Esophagus muscularis mucosa (tissue), 4 donors: ENCODE measurements around the gene CNTNAP2. TPM values are rescaled to one million over a fixed set of nuclear protein-coding genes. Genes with fewer than 3 reads are reported as not detected.

ENCODE experiments used
- DNase-seq: peaks from one replicate; pipeline ENCODE4 v3.0.0-alpha.2; 2017; ENCODE audit errors: extremely low spot score
- H3K27ac ChIP-seq, 4 donors: fragments of 200-600 bp; sonication (generic); replicated peaks in 1 of 4; 1 replicate in 3 of 4; 2 replicates in 1 of 4; pipeline ENCODE4 v1.5.1; 2016 to 2019; ENCODE audit warnings: mild to moderate bottlenecking in 1 of 4
- H3K27me3 ChIP-seq, 4 donors: fragments of 200-600 bp; sonication (generic); one replicate each; pipeline versions ENCODE4 v1.5.1 to v1.6.0; 2016 to 2019
- H3K36me3 ChIP-seq, 4 donors: fragments of 200-600 bp; sonication (generic); one replicate each; pipeline ENCODE4 v1.5.1; 2016 to 2019
- H3K4me1 ChIP-seq, 4 donors: fragments of 200-600 bp; sonication (generic); one replicate each; pipeline ENCODE4 v1.5.1; 2016 to 2019
- H3K4me3 ChIP-seq, 4 donors: fragments of 200-600 bp; sonication (generic); 1 replicate in 2 of 4; 2 replicates in 2 of 4; pipeline ENCODE4 v1.5.1; 2016 to 2019; ENCODE audit warnings: mild to moderate bottlenecking in 4 of 4, moderate library complexity in 1 of 4
- H3K9me3 ChIP-seq, 4 donors: fragments of 200-600 bp; sonication (generic); 1 replicate in 3 of 4; 2 replicates in 1 of 4; pipeline ENCODE4 v1.5.1; 2016 to 2019
- EP300 ChIP-seq: sonication (generic); formaldehyde crosslinking; IDR thresholded peaks from one replicate; pipeline ENCODE4 v1.6.1; 2017; ENCODE audit warnings: antibody characterized with exemption
- POLR2A ChIP-seq: fragments of 450-650 bp; IDR thresholded peaks from one replicate; pipeline ENCODE4 v1.6.1; 2017; ENCODE audit warnings: antibody characterized with exemption, moderate library complexity, mild to moderate bottlenecking, low read depth
- POLR2AphosphoS5 ChIP-seq, 2 donors: sonication (generic); formaldehyde crosslinking; IDR thresholded peaks; one replicate each; pipeline ENCODE4 v1.6.1; 2017; ENCODE audit warnings: antibody characterized with exemption in 2 of 2
- WGBS: methylation state at CpG from one replicate; pipeline ENCODE4 v1.1.5; 2018; 5-methylcytosine and 5-hydroxymethylcytosine counted together
- intact Hi-C: fragments of 100-400 bp; cut with DNase I; formaldehyde crosslinking; loops from one replicate; pipeline ENCODE4 v1.15.1; 2023
- total RNA-seq, 4 donors: library from RNA; depleted of rRNA; stranded (reverse); fragments of >200 nt; gene quantifications; one replicate each; pipeline versions ENCODE4 v1.1.0 to v1.2.1, GENCODE V29; 2016
- TF ChIP-seq, protein P1 (sequence below), 3 experiments: fragments of 200-600 bp in 2 of 3; fragments of 450-650 bp in 1 of 3; sonication (generic) in 2 of 3; IDR thresholded peaks; one replicate each; pipeline ENCODE4 v1.5.1; 2017 to 2019; ENCODE audit warnings: antibody characterized with exemption in 3 of 3, mild to moderate bottlenecking in 2 of 3, moderate library complexity in 1 of 3

The CNTNAP2 gene
- total RNA-seq, 4 donors from 2014 or later = 1.2 to 2.9 (median 1.9) TPM

DNA sequence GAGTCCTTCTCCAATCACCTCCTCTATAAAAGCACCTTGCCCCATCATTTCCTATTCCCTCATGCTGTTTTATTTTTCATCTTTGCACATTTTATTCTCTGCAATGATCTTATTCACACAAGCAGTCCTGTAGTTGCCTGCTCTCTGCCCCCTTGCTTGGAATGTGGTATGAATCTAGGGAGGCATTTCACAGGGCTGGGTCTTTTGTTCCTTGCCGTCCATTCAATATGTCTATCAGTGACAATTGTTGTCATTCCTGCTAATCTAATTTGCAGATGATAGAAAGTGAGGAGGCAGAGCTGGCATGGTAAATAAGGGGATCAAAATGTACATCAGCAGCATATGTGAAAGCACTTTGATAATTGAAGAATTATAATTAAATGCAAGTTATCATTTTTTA is 2227.8 kb downstream of the CNTNAP2 start:
- intact Hi-C loops = no loop called here
- Histone ChIP-seq H3K4me3 (no peak overlapping the region), H3K27ac (no peak overlapping the region), H3K27me3 (peaks cover 0 to 2% (median 0%) of the 10 kb centered on the region in 4 donors), H3K4me1 (peaks cover 2 to 10% (median 5%) of the 10 kb centered on the region in 4 donors), H3K36me3 (no peaks in the 10 kb centered on the region), H3K9me3 (no peaks in the 10 kb centered on the region)
- 55% methylated on average over 1 of the region's 1 CpG for WGBS
- TF ChIP-seq POLR2AphosphoS5 (IDR thresholded peaks at IDR 0.05) (no peak), POLR2A (no peak), EP300 (no peak)
- TF ChIP-seq, protein P1, sequence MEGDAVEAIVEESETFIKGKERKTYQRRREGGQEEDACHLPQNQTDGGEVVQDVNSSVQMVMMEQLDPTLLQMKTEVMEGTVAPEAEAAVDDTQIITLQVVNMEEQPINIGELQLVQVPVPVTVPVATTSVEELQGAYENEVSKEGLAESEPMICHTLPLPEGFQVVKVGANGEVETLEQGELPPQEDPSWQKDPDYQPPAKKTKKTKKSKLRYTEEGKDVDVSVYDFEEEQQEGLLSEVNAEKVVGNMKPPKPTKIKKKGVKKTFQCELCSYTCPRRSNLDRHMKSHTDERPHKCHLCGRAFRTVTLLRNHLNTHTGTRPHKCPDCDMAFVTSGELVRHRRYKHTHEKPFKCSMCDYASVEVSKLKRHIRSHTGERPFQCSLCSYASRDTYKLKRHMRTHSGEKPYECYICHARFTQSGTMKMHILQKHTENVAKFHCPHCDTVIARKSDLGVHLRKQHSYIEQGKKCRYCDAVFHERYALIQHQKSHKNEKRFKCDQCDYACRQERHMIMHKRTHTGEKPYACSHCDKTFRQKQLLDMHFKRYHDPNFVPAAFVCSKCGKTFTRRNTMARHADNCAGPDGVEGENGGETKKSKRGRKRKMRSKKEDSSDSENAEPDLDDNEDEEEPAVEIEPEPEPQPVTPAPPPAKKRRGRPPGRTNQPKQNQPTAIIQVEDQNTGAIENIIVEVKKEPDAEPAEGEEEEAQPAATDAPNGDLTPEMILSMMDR (IDR thresholded peaks at IDR 0.05) = no peak
- DNase-seq = no peak

GRCh38 chr7:148347981-148348380 is 2231.4 kb downstream of the CNTNAP2 start:
- no peaks in the 10 kb centered on the region for H3K9me3 ChIP-seq
- H3K36me3 ChIP-seq = no peaks in the 10 kb centered on the region
- H3K27ac ChIP-seq = no peak overlapping the region
- no peak for DNase-seq
- H3K4me1 ChIP-seq = no peaks in the 10 kb centered on the region
- intact Hi-C loops = no loop called here
- no peak overlapping the region for H3K4me3 ChIP-seq
- H3K27me3 ChIP-seq = no peaks in the 10 kb centered on the region
- TF ChIP-seq POLR2A (no peak), POLR2AphosphoS5 (IDR thresholded peaks at IDR 0.05) (no peak), EP300 (no peak)
- TF ChIP-seq, protein P1 (IDR thresholded peaks at IDR 0.05) = no peak
- WGBS = 59% methylated on average over 5 of the region's 5 CpGs

DNA sequence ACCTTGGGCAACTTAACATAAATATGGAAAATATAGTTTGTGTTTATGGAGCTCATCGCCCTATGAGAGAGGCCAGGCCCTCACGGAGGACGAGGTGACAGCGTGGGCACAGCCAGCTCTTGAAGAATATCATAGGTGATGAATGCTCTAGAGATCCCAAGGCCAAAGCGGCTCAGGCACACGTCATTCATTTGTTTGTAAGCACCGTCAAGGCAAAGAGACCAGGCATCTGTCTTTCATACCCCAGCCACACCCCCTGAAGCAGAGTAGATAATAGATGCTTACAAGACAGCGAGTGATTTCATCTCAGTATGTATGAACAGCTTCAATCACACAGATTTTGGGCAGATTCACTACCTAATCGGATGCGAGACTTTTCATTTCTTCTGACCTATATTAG is 2231.9 kb downstream of the CNTNAP2 start:
- Histone ChIP-seq H3K4me1 (no peaks in the 10 kb centered on the region), H3K27me3 (no peaks in the 10 kb centered on the region), H3K36me3 (no peaks in the 10 kb centered on the region), H3K4me3 (no peak overlapping the region), H3K9me3 (no peaks in the 10 kb centered on the region), H3K27ac (no peak overlapping the region)
- whole genome bisulfite sequencing = 82% methylated on average over 10 of the region's 10 CpGs
- TF ChIP-seq EP300 (no peak), POLR2AphosphoS5 (IDR thresholded peaks at IDR 0.05) (no peak), POLR2A (no peak)
- TF ChIP-seq, protein P1 (IDR thresholded peaks at IDR 0.05) = no peak
- no peak for DNase-seq
- intact Hi-C loops = no loop called here

DNA sequence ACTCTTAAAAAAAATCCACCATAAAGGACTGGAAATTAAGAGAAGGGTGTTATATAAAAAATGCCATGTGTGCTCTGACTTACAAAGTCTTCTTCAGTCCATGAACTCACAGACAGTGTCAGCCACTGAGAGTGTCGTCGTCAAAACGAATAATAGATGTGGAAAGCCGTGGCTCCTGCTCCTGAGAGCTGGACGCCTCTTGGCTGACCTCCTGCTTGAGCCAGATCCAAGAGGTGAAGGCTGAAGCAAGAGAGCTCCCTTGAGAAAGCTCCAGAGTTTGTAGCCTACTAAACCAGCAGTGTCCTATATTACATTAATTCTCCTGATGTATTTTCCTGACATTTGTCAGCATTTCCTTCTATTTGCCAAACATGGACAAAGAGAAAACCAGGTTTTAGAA is 2239.7 kb downstream of the CNTNAP2 start:
- intact Hi-C loops = no loop called here
- no peak overlapping the region for H3K4me3 ChIP-seq
- no peaks in the 10 kb centered on the region for H3K36me3 ChIP-seq
- H3K27ac ChIP-seq = peak overlapping the region in 2 of 4 donors; percentile 13 to 39
- H3K9me3 ChIP-seq = no peaks in the 10 kb centered on the region
- peaks cover 0 to 15% (median 11%) of the 10 kb centered on the region in 4 donors for H3K4me1 ChIP-seq
- WGBS = 7% methylated on average over 5 of the region's 5 CpGs
- no peaks in the 10 kb centered on the region for H3K27me3 ChIP-seq
- TF ChIP-seq, protein P1 (IDR thresholded peaks at IDR 0.05) = no peak
- TF ChIP-seq POLR2AphosphoS5 (IDR thresholded peaks at IDR 0.05) = peak; percentile 22 to 57
- DNase-seq = no peak

DNA sequence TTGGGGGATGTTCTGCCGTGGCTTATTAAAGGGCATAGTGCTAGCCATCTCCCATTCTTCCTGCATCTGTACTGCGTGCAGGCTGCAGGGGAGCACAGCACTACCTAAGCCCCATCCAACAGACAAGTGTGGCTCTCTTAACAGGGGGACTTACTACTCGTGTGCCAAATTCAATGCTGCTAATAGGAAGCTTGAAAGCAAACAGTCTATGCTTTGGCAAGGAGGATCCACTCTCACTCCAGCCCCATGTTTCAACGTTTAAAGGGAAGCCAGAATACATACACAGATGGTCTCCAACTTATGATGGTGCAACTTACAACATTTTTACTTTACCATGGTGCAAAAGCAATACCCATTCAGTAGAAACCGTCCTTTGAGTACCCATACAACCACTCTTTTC is 2245.9 kb downstream of the CNTNAP2 start:
- Histone ChIP-seq H3K9me3 (no peaks in the 10 kb centered on the region), H3K27ac (no peak overlapping the region), H3K36me3 (no peaks in the 10 kb centered on the region), H3K27me3 (no peaks in the 10 kb centered on the region), H3K4me3 (no peak overlapping the region), H3K4me1 (no peaks in the 10 kb centered on the region)
- intact Hi-C loops = no loop called here
- DNase-seq = peak; percentile 72
- TF ChIP-seq, protein P1 (IDR thresholded peaks at IDR 0.05) = no peak
- TF ChIP-seq POLR2AphosphoS5 (IDR thresholded peaks at IDR 0.05) = no peak
- 82% methylated on average over 5 of the region's 5 CpGs for WGBS
